ENCODE measurements around the gene TOX2. TPM values are rescaled to one million over a fixed set of nuclear protein-coding genes. Genes with fewer than 3 reads are reported as not detected.

Gene TOX2
- total and polyA plus RNA-seq, 2 of the 4 experiments (the other 2 are of a cell fraction): 1.3 to 17.5 TPM

GRCh38 chr20:44004306-44004915 lies 89.8 kb downstream of the TOX2 start:
- H3K4ac ChIP-seq (ENCODE audit: low read depth, low read length): no peak overlapping the region
- peaks cover 33 to 77% of the 10 kb centered on the region in 2 experiments for H3K79me1 ChIP-seq (ENCODE audit: low read depth in 1 of 2, low read length in 2 of 2)
- H2AK5ac ChIP-seq (ENCODE audit: low read depth, low read length): no peak overlapping the region
- intact Hi-C loops (cut with micrococcal nuclease) (no loop called here), in situ Hi-C loops (cut with MboI; ENCODE audit: low sequenced_read_pairs) (no loop called here), dilution Hi-C loops (cut with HindIII; ENCODE audit: low sequenced_read_pairs, unreplicated experiment) (no loop called here)
- H4K8ac ChIP-seq (ENCODE audit: low read depth in 2 of 2, low read length in 2 of 2): no peak overlapping the region
- no peak overlapping the region for H3K27ac ChIP-seq (ENCODE audit: insufficient read depth, low read length)
- H3K4me1 ChIP-seq (ENCODE audit: control insufficient read depth, insufficient read depth, low read length): no peaks in the 10 kb centered on the region
- ChIA-PET CTCF (no interaction called here), POLR2A (ENCODE audit: unreplicated experiment) (no interaction called here)
- no peak overlapping the region for H2AFZ ChIP-seq (replicated peaks; ENCODE audit: low read length, poor library complexity)
- no peak overlapping the region for H2BK20ac ChIP-seq (ENCODE audit: low read depth, low read length)
- no peaks in the 10 kb centered on the region for H3K27me3 ChIP-seq (ENCODE audit: control insufficient read depth, insufficient read depth, low read length)
- no TSS peak for BruUV-seq (replicated peaks)
- no peak overlapping the region for H3K9ac ChIP-seq (ENCODE audit: low read depth, low read length)
- no peak overlapping the region for H2BK5ac ChIP-seq (ENCODE audit: low read depth, low read length, poor library complexity, severe bottlenecking)
- H3K4me2 ChIP-seq (ENCODE audit: low read depth, low read length): no peak overlapping the region
- no peak overlapping the region for H2AK9ac ChIP-seq (replicated peaks; ENCODE audit: low read depth, low read length, poor library complexity)
- H4K91ac ChIP-seq (ENCODE audit: insufficient read depth, low read depth, low read length): no peak overlapping the region
- H4K20me1 ChIP-seq (ENCODE audit: insufficient read depth, low read length): peaks cover 20% of the 10 kb centered on the region; the same call in 1 of the 2 replicates
- H3K14ac ChIP-seq (replicated peaks; ENCODE audit: low read depth, low read length): no peak overlapping the region
- DNase-seq (no peak), ATAC-seq (ENCODE audit: low read depth) (no peak)
- H3K36me3 ChIP-seq (ENCODE audit: control insufficient read depth, insufficient read depth, low read length): peaks cover 12% of the 10 kb centered on the region
- TF ChIP-seq MXI1 (IDR thresholded peaks at IDR 0.05; ENCODE audit: borderline replicate concordance, low read depth, low read length): no peak
- TF ChIP-seq FOS (IDR thresholded peaks at IDR 0.05; ENCODE audit: low read depth, low read length): no peak
- no peak for TF ChIP-seq SMC3 (IDR thresholded peaks at IDR 0.05; ENCODE audit: low read depth, low read length)
- TF ChIP-seq CEBPB (IDR thresholded peaks at IDR 0.05; ENCODE audit: low read depth, low read length): no peak
- TF ChIP-seq RFX5 (IDR thresholded peaks at IDR 0.05; ENCODE audit: low read depth, low read length): no peak
- TF ChIP-seq ELK1 (IDR thresholded peaks at IDR 0.05; ENCODE audit: borderline replicate concordance, low read depth, low read length): no peak
- no peak for TF ChIP-seq CHD1 (IDR thresholded peaks at IDR 0.05; ENCODE audit: low read depth, low read length)
- H4K5ac ChIP-seq (ENCODE audit: low read depth, low read length): no peak overlapping the region
- H3K4me3 ChIP-seq (ENCODE audit: insufficient read depth, low read depth, low read length): no peak overlapping the region
- H3K56ac ChIP-seq (ENCODE audit: extremely low read depth, insufficient read depth, low read length): no peak overlapping the region
- H3K9me1 ChIP-seq (ENCODE audit: insufficient read depth, low read length): peaks cover 50% of the 10 kb centered on the region
- H3K9me3 ChIP-seq (ENCODE audit: control insufficient read depth, insufficient read depth, low read length): no peaks in the 10 kb centered on the region
- H2BK15ac ChIP-seq (ENCODE audit: low read depth, low read length): no peak overlapping the region
- H3K18ac ChIP-seq (ENCODE audit: low read depth, low read length): no peak overlapping the region
- no peak overlapping the region for H2BK120ac ChIP-seq (ENCODE audit: low read depth, low read length)
- no CpG with 5 or more reads among the region's 4 CpGs for WGBS, 2 experiments (ENCODE audit: extremely low coverage in 2 of 2, insufficient read length in 1 of 2)
- H3K23ac ChIP-seq (ENCODE audit: low read depth, low read length): no peak overlapping the region

Measured in IMR-90 (cell line).